Activated naive CD8-positive, alpha-beta T cell treated with anti-CD3 and anti-CD28 coated beads, Interleukin-2, amount 50 U/mL, for 16 hours (primary cell): ENCODE data around the gene CYTIP.
"Not testable (repeated sequence)": the region's sequence is repeated elsewhere in the genome, so short reads cannot be mapped to it uniquely, and the experiment has no call there.

Experiments
- DNase-seq: peaks from one replicate; pipeline ENCODE4 v3.0.0-alpha.2; 2020; ENCODE audit warnings: low read depth, low spot score

CYTIP gene

GRCh38 chr2:157368508-157368907, 75.4 kb downstream of the CYTIP start:
- not testable (repeated sequence) for DNase-seq

- DNase-seq = no peak
These were observed 76.2 kb downstream of the CYTIP start for GRCh38 chr2:157367704-157368103.
